ENCODE results near the gene PRR7.

- TF ChIP-seq CTCF (IDR thresholded peaks at IDR 0.05): no peak
- no peak for TF ChIP-seq POLR2AphosphoS5 (IDR thresholded peaks at IDR 0.05; ENCODE audit: low read depth, low read length)
- no peak for TF ChIP-seq SIN3A (IDR thresholded peaks at IDR 0.05; ENCODE audit: borderline replicate concordance, insufficient read depth, low read depth, low read length)
These were observed 12.9 kb upstream of the PRR7 start for GRCh38 chr5:177433658-177434217.

All from Panc1 (cell line).